K562 (cell line): ENCODE data around the gene RPL26. TPM values are rescaled to one million over a fixed set of nuclear protein-coding genes. Genes with fewer than 3 reads are reported as not detected.

Source experiments
- ATAC-seq: fragments of 200-7000 bp; cut with Tn5 transposase; 3 replicates; pipeline ENCODE4 v1.9.1; 2020; ENCODE audit warnings: moderate library complexity
- BruUV-seq: library from RNA; stranded (reverse); fragments of 400-500 nt; replicated peaks from 2 replicates; lab custom pipeline; 2021; lab: Mats Ljungman, UMichigan
- CTCF ChIA-PET: fragments of 300-600 bp; formaldehyde crosslinking; extraction: SDS; loops from one replicate; lab custom pipeline; 2021; ENCODE audit warnings: low intra/inter-chr PET ratio; lab: Yijun Ruan, JAX
- POLR2A ChIA-PET: fragments of 300-600, 350-650 bp; sonication (Branson Sonifier 250); formaldehyde crosslinking; extraction: SDS; loops from one replicate; lab custom pipeline; 2021; ENCODE audit warnings: antibody characterized with exemption, inconsistent platforms; lab: Yijun Ruan, JAX
- DNase-seq, 4 experiments: peaks; one replicate each; pipeline versions ENCODE4 v3.0.0 to v3.0.0-alpha.2; 2011 to 2018; ENCODE audit warnings: low spot score in 3 of 4, mixed read lengths in 3 of 4; ENCODE audit errors: extremely low read depth in 1 of 4
- FAIRE-seq: peaks from 2 replicates; lab custom pipeline; 2011; peaks lifted over from hg19 to GRCh38; lab: Jason Lieb, UNC
- H2AFZ ChIP-seq: 2 replicates; pipeline ENCODE4 v1.6.0; 2011; ENCODE audit warnings: low read depth, low read length, control low read depth, inconsistent platforms
- H3K27ac ChIP-seq: fragments of 200-600 bp; 3 replicates; pipeline ENCODE4 v1.8.0; 2011; ENCODE audit warnings: low read depth, mild to moderate bottlenecking, control low read depth, inconsistent platforms, low read length, moderate library complexity, mixed read lengths; ENCODE audit errors: extremely low read depth
- H3K27me3 ChIP-seq, 2 experiments: fragments of 300-600 bp in 1 of 2; 2 replicates in 1 of 2; 3 replicates in 1 of 2; pipeline versions ENCODE4 v1.6.0 to v1.8.0; 2011; ENCODE audit warnings: inconsistent platforms in 2 of 2, low read length in 2 of 2, mild to moderate bottlenecking in 1 of 2, mixed read lengths in 1 of 2, moderate library complexity in 1 of 2; ENCODE audit not compliant: control insufficient read depth in 2 of 2, insufficient read depth in 2 of 2
- H3K36me3 ChIP-seq: fragments of 300-600 bp; 3 replicates; pipeline ENCODE4 v1.8.0; 2011; ENCODE audit warnings: mild to moderate bottlenecking, low read length, inconsistent platforms; ENCODE audit not compliant: control insufficient read depth, insufficient read depth
- H3K4me1 ChIP-seq, 2 experiments: fragments of 200-600 bp in 1 of 2; replicated peaks in 1 of 2; 2 replicates in 1 of 2; 3 replicates in 1 of 2; pipeline versions ENCODE4 v1.5.1 to v1.8.0; 2011; ENCODE audit warnings: inconsistent platforms in 2 of 2, low read length in 2 of 2, mild to moderate bottlenecking in 1 of 2, mixed read lengths in 1 of 2, moderate library complexity in 1 of 2; ENCODE audit not compliant: control insufficient read depth in 2 of 2, insufficient read depth in 2 of 2
- H3K4me2 ChIP-seq: 2 replicates; pipeline ENCODE4 v1.6.1; 2011; ENCODE audit warnings: low read length, control low read depth, inconsistent platforms, mixed read lengths; ENCODE audit not compliant: insufficient read depth
- H3K4me3 ChIP-seq: fragments of 200-600 bp; sonication (generic), shearing (Covaris generic); 2 replicates; pipeline ENCODE4 v1.5.1; 2016; ENCODE audit warnings: control low read depth, inconsistent platforms
- H3K79me2 ChIP-seq: fragments of 200-600 bp; 3 replicates; pipeline ENCODE4 v1.8.0; 2011; ENCODE audit warnings: low read length, inconsistent platforms; ENCODE audit not compliant: control insufficient read depth, insufficient read depth
- H3K9ac ChIP-seq, 2 experiments: 2 replicates each; pipeline versions ENCODE4 v1.6.0 to v1.6.1; 2011; ENCODE audit warnings: low read depth in 2 of 2, low read length in 2 of 2, control low read depth in 1 of 2, inconsistent platforms in 1 of 2, mild to moderate bottlenecking in 1 of 2, mixed read lengths in 1 of 2; ENCODE audit not compliant: insufficient read depth in 1 of 2
- H3K9me1 ChIP-seq: one replicate; pipeline ENCODE4 v1.6.0; 2011; ENCODE audit warnings: inconsistent platforms, mild to moderate bottlenecking, low read length, moderate library complexity; ENCODE audit not compliant: control insufficient read depth, insufficient read depth
- H3K9me3 ChIP-seq: replicated peaks from 2 replicates; pipeline ENCODE4 v1.5.1; 2011; ENCODE audit warnings: low read depth, low read length, inconsistent platforms; ENCODE audit not compliant: control insufficient read depth, insufficient read depth
- H4K20me1 ChIP-seq: replicated peaks from 2 replicates; pipeline ENCODE4 v1.6.1; 2011; ENCODE audit warnings: low read length, inconsistent platforms, mixed read lengths; ENCODE audit not compliant: control insufficient read depth, insufficient read depth
- ARNT ChIP-seq, 2 experiments: fragments of 450-650 bp; IDR thresholded peaks; 2 replicates each; pipeline ENCODE4 v1.6.1; 2016; ENCODE audit warnings: mild to moderate bottlenecking in 1 of 2
- COPS2 ChIP-seq: fragments of 450-650 bp; conservative IDR thresholded peaks from 2 replicates; pipeline ENCODE4 v1.6.1; 2016; ENCODE audit warnings: mild to moderate bottlenecking, moderate library complexity
- DIDO1 ChIP-seq: fragments of 450-650 bp; IDR thresholded peaks from 2 replicates; pipeline ENCODE4 v1.6.1; 2016; ENCODE audit warnings: low read depth, missing biosample characterization, missing genetic modification characterization
- HDAC2 ChIP-seq: fragments of 450-650 bp; IDR thresholded peaks from 2 replicates; pipeline ENCODE4 v1.6.1; 2016; ENCODE audit warnings: mild to moderate bottlenecking
- HDGF ChIP-seq: fragments of 450-650 bp; IDR thresholded peaks from 2 replicates; pipeline ENCODE4 v1.6.1; 2016
- ILK ChIP-seq: fragments of 450-650 bp; IDR thresholded peaks from 2 replicates; pipeline ENCODE4 v1.6.1; 2016; ENCODE audit warnings: missing genetic modification characterization, low read depth, mild to moderate bottlenecking, missing compliant biosample characterization, moderate library complexity, borderline replicate concordance
- MCM5 ChIP-seq: fragments of 450-650 bp; IDR thresholded peaks from 2 replicates; pipeline ENCODE4 v1.6.1; 2016; ENCODE audit warnings: low read depth
- RAD21 ChIP-seq, 2 experiments: fragments of 250-450 bp in 1 of 2; fragments of 450-650 bp in 1 of 2; sonication (Bioruptor Pico) in 1 of 2; formaldehyde crosslinking in 1 of 2; IDR thresholded peaks in 1 of 2; conservative IDR thresholded peaks in 1 of 2; 2 replicates each; pipeline versions ENCODE4 v1.4.0 to v1.8.0; 2020 to 2022; ENCODE audit warnings: mild to moderate bottlenecking in 2 of 2, moderate library complexity in 1 of 2
- RFX5 ChIP-seq: IDR thresholded peaks from 2 replicates; pipeline ENCODE4 v1.6.1; 2011; ENCODE audit warnings: low read depth, mild to moderate bottlenecking, improper control_type of control experiment, low read length
- RNF2 ChIP-seq: sonication (generic); IDR thresholded peaks from 2 replicates; pipeline ENCODE4 v1.6.1; 2016
- SMAD4 ChIP-seq: fragments of 250-450 bp; sonication (Bioruptor Pico); conservative IDR thresholded peaks from 2 replicates; pipeline ENCODE4 v1.8.0; 2021; ENCODE audit warnings: inconsistent platforms, mild to moderate bottlenecking, moderate library complexity
- ZNF408 ChIP-seq: fragments of 250-450 bp; sonication (Bioruptor Pico); IDR thresholded peaks from 2 replicates; pipeline ENCODE4 v1.4.0; 2020; ENCODE audit warnings: low read depth, mild to moderate bottlenecking, moderate library complexity
- ZNF778 ChIP-seq: fragments of 450-650 bp; formaldehyde crosslinking; IDR thresholded peaks from 2 replicates; pipeline ENCODE4 v1.4.0; 2020; ENCODE audit warnings: mild to moderate bottlenecking, moderate library complexity
- WGBS: fragments of 100-300 bp; shearing (Covaris generic); methylation state at CpG from one replicate; pipeline ENCODE4 v1.1.6; 2016; ENCODE audit warnings: low coverage, mixed read lengths; ENCODE audit not compliant: insufficient coverage; ENCODE audit errors: missing lambda C conversion rate; 5-methylcytosine and 5-hydroxymethylcytosine counted together
- in situ Hi-C: fragments of 300-500 bp; cut with MboI; formaldehyde crosslinking; loops from 4 replicates; pipeline ENCODE4 v1.15.0; 2018; ENCODE audit warnings: inconsistent platforms, mixed read lengths
- intact Hi-C: fragments of 100-400 bp; cut with micrococcal nuclease; formaldehyde crosslinking; loops from 2 replicates; pipeline ENCODE4 v1.14.2; 2022
- polyA plus RNA-seq, 8 experiments: library from polyadenylated mRNA; depleted of rRNA in 4 of 8; stranded (reverse) in 5 of 8; unstranded in 3 of 8; fragments of >200 nt; fragmentation: Nextera tagmentation in 2 of 8; fragmentation: Illumina TruSeq in 1 of 8; extraction: Ambion mirVana in 2 of 8; extraction: Trizol in 1 of 8; gene quantifications; 2 replicates each; pipeline versions ENCODE4 v1.2.1 to v1.2.3, GENCODE V29; 2011 to 2014; ENCODE audit warnings: inconsistent platforms in 1 of 8, missing spikeins in 1 of 8
- total RNA-seq, 7 experiments: library from RNA; depleted of rRNA in 6 of 7; stranded (reverse); fragments of >200 nt in 6 of 7; fragmentation: Illumina TruSeq in 2 of 7; extraction: Trizol in 2 of 7; gene quantifications; 2 replicates each; pipeline versions ENCODE4 v1.2.1 to v1.2.3, GENCODE V29; 2011 to 2021; ENCODE audit warnings: low replicate concordance in 1 of 7
- TF ChIP-seq, protein P1 (sequence below), 3 experiments: fragments of 200-800 bp in 1 of 3; sonication (Bioruptor generic) in 1 of 3; sonication (generic) in 1 of 3; formaldehyde crosslinking in 1 of 3; IDR thresholded peaks; 2 replicates each; pipeline versions ENCODE4 v1.6.1 to v1.8.0; 2016 to 2022; ENCODE audit warnings: mild to moderate bottlenecking in 2 of 3, missing compliant biosample characterization in 2 of 3, missing genetic modification characterization in 2 of 3, missing genetic modification reagents in 1 of 3
- TF ChIP-seq, protein P2 (sequence below): sonication (generic); formaldehyde crosslinking; IDR thresholded peaks from 2 replicates; pipeline ENCODE4 v1.8.0; 2022; ENCODE audit warnings: mild to moderate bottlenecking, missing genetic modification reagents

The RPL26 gene
- total and polyA plus RNA-seq, 9 of the 15 experiments (the other 6 are each of a cell fraction or from before 2014, with no cell fraction given): 1,474 to 4,074 (median 2,904) TPM

DNA sequence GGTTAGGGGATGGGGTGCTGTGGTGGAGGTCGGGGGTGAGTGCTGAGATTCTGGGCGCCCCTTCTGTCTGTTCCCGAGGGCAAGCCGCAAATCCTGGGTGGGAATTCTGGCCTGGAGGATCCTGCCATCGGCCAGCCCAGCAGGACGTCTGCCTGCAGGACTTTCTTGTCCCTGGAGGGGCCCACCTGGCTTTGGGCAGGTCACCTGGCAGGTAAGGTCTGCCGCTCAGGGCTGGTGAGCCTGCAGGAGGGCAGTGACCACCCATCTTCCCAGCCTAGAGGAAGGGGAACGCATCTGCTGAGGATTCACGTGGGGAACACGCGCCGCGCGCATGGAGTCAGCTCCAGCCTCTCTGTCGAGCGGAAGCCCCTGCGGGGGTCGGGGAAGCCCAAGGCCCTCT lies 9.3 kb upstream of the RPL26 start:
- in situ Hi-C loops: loop anchor here (25.0 kb wide), 1 partner anchor 1145 kb away; no protein-coding TSS in a partner anchor
- no TSS peak for BruUV-seq

DNA sequence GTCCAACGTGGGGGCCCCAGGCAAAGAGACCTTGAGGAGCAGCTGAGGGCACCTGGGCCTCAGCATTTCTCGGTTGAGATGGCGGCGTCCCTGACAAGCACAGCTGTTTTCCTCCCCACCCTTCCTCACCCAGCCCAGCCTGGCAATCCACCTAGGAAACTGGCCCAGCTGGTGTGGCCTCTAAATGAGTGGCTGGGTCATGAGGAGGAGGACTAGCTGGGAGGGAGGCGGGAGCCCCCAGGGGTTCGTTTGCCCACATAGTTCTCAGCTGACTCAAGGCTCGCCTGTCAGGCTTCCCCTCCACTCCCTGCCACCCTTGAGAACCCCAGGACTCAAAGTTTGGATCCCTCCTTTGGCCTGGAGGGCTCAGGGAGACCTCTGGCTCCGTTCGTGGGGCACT lies 8.7 kb upstream of the RPL26 start:
- no peak for TF ChIP-seq ZNF778
- no peak for TF ChIP-seq ARNT (IDR thresholded peaks at IDR 0.05)
- TF ChIP-seq, protein P1, sequence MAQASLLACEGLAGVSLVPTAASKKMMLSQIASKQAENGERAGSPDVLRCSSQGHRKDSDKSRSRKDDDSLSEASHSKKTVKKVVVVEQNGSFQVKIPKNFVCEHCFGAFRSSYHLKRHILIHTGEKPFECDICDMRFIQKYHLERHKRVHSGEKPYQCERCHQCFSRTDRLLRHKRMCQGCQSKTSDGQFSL (CRISPR knock-in tag; IDR thresholded peaks at IDR 0.05): no peak
- TF ChIP-seq, protein P1 (tag; IDR thresholded peaks at IDR 0.05): no peak
- TF ChIP-seq COPS2: no peak
- no peak for TF ChIP-seq DIDO1
- TF ChIP-seq SMAD4 (CRISPR knock-in tag): no peak
- no peak for TF ChIP-seq ZNF408
- TF ChIP-seq MCM5: no peak
- no peak for TF ChIP-seq RNF2
- TF ChIP-seq, protein P2, sequence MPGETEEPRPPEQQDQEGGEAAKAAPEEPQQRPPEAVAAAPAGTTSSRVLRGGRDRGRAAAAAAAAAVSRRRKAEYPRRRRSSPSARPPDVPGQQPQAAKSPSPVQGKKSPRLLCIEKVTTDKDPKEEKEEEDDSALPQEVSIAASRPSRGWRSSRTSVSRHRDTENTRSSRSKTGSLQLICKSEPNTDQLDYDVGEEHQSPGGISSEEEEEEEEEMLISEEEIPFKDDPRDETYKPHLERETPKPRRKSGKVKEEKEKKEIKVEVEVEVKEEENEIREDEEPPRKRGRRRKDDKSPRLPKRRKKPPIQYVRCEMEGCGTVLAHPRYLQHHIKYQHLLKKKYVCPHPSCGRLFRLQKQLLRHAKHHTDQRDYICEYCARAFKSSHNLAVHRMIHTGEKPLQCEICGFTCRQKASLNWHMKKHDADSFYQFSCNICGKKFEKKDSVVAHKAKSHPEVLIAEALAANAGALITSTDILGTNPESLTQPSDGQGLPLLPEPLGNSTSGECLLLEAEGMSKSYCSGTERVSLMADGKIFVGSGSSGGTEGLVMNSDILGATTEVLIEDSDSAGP (CRISPR knock-in tag): no peak
- no peak for TF ChIP-seq ILK
- BruUV-seq: no TSS peak
- Histone ChIP-seq H3K79me2 (no peaks in the 10 kb centered on the region), H3K4me1 (peaks cover 14 to 29% of the 10 kb centered on the region in 2 experiments; a peak in 4 of 5 replicates), H3K9ac (peak overlapping the region in 1 of 2 experiments; percentile 55; a peak in 2 of 4 replicates), H3K9me3 (no peaks in the 10 kb centered on the region), H3K27ac (no peak overlapping the region), H3K27me3 (peaks cover 0 to 8% of the 10 kb centered on the region in 2 experiments; a peak in 3 of 5 replicates), H3K36me3 (no peaks in the 10 kb centered on the region), H3K9me1 (no peaks in the 10 kb centered on the region), H3K4me3 (no peak overlapping the region), H3K4me2 (no peak overlapping the region), H2AFZ (no peak overlapping the region), H4K20me1 (no peaks in the 10 kb centered on the region)
- ChIA-PET CTCF (no interaction called here), POLR2A (interaction anchor here (0.7 kb wide), 1 partner anchor 19 kb away, joined by 5 read pairs; no protein-coding TSS in a partner anchor)
- ATAC-seq: no peak
- in situ Hi-C loops: loop anchor here (25.0 kb wide), 1 partner anchor 1146 kb away; no protein-coding TSS in a partner anchor
- FAIRE-seq: no peak
- intact Hi-C loops: no loop called here
- WGBS: 29% methylated on average over 6 of the region's 9 CpGs
- no peak for DNase-seq

More for the DNA sequence above, 9.3 kb upstream of the RPL26 start:
- H3K79me2 ChIP-seq: no peaks in the 10 kb centered on the region
- ATAC-seq (no peak), FAIRE-seq (no peak), DNase-seq (no peak)
- TF ChIP-seq RAD21 (CRISPR knock-in tag; conservative IDR thresholded peaks at IDR 0.05 in 1 of 2, IDR thresholded peaks at IDR 0.05 in 1 of 2) (no peak), HDAC2 (no peak), HDGF (no peak), RFX5 (no peak)
- H3K9me1 ChIP-seq: no peaks in the 10 kb centered on the region
- peaks cover 0 to 10% of the 10 kb centered on the region in 2 experiments; a peak in 3 of 5 replicates for H3K27me3 ChIP-seq
- no peak overlapping the region for H3K27ac ChIP-seq
- no peaks in the 10 kb centered on the region for H3K9me3 ChIP-seq
- H3K4me1 ChIP-seq: peaks cover 8 to 24% of the 10 kb centered on the region in 2 experiments; a peak in 4 of 5 replicates
- WGBS: 59% methylated on average over 7 of the region's 18 CpGs
- 0 out of 4 replicates have a peak overlapping the region, but pooled peaks of 1 of the 2 experiments have one; percentile 43 for H3K9ac ChIP-seq
- no peaks in the 10 kb centered on the region for H4K20me1 ChIP-seq
- no peaks in the 10 kb centered on the region for H3K36me3 ChIP-seq
- ChIA-PET POLR2A (interaction anchor here (0.7 kb wide), 1 partner anchor 18 kb away, joined by 5 read pairs; no protein-coding TSS in a partner anchor), CTCF (no interaction called here)
- intact Hi-C loops: no loop called here
- no peak overlapping the region for H3K4me2 ChIP-seq
- no peak overlapping the region for H2AFZ ChIP-seq
- no peak overlapping the region for H3K4me3 ChIP-seq
